ENCODE results near the gene OR6J1.
"Not testable (repeated sequence)": the region's sequence is repeated elsewhere in the genome, so short reads cannot be mapped to it uniquely, and the experiment has no call there.

The OR6J1 gene

GRCh38 chr14:22606380-22606779 is 37.8 kb downstream of the OR6J1 start:
- DNase-seq (ENCODE audit: low read depth): no peak

GRCh38 chr14:22602862-22603261 is 41.3 kb downstream of the OR6J1 start:
- no peak for DNase-seq (ENCODE audit: low read depth)

DNA sequence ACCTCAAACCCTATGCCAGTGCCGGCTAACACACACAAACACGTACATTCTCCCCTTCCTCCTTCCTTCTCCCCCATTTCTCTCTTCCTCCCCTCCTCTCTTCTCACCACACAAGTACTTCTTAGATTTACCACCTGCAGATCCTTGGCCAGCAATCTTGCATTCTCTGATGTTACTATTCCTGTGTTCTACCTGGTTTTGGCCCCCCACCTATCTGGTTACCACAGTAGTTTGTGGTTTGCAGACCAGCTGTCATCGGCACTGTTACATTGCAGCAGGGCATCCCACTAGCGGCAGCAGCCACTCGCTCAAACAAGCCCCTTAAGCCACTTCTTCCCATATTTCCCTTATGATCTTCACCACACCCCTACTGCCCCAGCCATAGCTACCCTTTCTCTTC is 42.2 kb downstream of the OR6J1 start:
- no peak for DNase-seq (ENCODE audit: low read depth)

DNA sequence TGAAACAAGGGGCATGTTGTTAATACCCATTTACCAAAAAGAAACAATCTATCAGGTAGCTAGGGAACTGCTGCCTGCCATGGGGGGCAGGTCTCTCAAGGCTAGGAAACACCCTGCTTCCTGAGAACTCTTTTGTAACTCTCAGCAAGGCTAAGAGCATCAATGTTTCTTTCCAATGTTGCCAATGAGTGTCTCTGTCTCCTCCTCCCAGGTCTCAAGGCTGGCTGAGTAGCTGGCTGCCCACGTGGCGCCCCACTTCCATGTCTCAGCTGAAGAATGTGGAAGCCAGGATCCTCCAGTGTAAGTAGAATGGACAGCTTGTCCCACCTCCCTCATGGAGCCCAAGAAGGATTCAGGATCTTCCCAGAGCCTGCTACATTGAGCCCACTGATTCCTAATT is 42.7 kb downstream of the OR6J1 start:
- DNase-seq (ENCODE audit: low read depth): no peak

- no peak for DNase-seq (ENCODE audit: low read depth)
These were observed 44.1 kb downstream of the OR6J1 start for GRCh38 chr14:22600027-22600426.

- no peak for DNase-seq (ENCODE audit: low read depth)
These were observed 44.8 kb downstream of the OR6J1 start for GRCh38 chr14:22599349-22599748.

GRCh38 chr14:22598896-22599244 is 45.3 kb downstream of the OR6J1 start:
- no peak for DNase-seq (ENCODE audit: low read depth)

DNA sequence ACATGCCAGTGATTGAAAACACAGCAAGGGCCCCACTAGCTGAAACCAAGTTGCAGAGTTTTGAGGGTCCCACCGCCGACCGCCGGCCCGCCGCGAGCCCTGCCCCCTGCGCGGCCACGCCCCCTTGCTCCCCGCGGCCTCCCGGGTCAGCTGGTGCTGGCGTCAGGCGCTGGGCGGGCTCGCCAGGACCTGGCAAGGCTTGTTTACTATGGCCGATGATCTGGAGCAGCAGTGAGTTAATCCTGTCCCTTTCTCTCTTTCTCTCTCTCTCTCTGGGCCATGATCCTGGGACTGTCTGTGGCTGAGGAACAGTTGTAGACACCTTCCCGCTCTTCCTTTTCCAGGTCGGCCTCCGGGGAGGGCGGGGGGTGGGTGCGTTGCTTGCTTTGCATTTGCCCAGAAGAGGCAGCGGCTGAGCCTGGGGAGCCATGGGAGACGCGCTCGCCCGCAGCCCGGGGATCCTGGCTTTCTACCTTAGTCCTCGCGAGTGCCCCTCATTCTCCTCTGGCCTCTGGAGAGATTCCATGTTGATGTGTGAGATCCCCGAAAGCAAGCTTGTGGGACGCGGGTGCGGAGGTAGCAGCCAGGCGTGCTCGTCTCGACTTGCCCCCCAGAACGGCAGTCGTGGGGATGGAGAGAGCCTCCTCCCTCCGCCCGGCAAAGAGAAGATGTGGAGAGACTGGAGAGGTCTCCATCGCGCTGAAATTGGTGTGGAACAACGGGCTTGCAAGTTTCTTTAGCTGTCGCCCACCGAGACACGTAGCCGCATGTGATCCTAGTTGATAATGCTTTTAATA is 45.9 kb downstream of the OR6J1 start, which contains the start of gene ABHD4:
ABHD4 (plus strand) TSS at position 202 of the 797 bp plus-strand sequence; CDS start at position 209, 7 bp downstream.
- DNase-seq (ENCODE audit: low read depth): no peak

- DNase-seq (ENCODE audit: low read depth): no peak
These were observed 46.4 kb downstream of the OR6J1 start for GRCh38 chr14:22597771-22598098.

DNA sequence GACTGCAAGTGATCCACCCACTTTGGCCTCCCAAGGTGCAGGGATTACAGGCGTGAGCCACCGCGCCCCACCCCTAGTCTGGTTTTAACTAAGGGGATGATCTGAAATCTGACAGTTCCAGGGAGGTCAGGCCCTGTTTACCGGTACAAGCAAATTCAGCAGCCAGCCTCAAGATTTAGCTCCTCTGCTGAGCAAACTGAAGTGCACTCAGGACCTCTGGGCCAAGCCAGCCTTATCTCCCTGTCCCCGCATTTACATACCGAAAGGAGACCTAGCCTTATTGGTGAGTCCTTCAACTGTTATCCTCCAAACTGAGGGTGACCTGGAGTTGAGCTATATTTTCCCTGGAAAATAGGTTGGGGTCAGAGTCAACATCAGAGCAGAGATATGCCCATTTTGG is 46.9 kb downstream of the OR6J1 start:
- no peak for DNase-seq (ENCODE audit: low read depth)

DNA sequence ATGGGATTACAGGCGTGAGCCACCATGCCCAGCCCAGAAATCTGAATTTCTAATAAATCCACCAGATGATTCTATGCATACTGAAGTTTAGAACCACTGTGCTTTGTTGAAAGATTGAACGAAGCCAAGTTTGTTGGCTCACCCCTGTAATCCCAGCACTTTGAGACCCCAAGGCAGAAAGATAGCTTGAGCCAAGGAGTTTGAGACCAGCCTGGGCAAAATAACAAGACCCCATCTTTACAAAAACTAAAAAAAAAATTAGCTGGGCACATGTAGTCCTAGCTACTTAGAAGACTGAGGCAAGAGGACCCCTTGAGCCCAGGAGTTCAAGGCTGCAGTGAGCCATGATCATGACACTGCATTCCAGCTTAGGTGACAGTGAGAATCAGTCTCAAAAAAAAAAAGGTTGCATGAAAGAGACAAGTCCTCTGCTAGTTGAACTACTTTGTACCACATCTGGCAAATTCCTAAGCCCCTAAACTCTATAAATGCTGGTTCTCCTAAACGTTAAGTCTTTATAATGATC is 47.7 kb downstream of the OR6J1 start:
- no peak for DNase-seq (ENCODE audit: low read depth)

DNA sequence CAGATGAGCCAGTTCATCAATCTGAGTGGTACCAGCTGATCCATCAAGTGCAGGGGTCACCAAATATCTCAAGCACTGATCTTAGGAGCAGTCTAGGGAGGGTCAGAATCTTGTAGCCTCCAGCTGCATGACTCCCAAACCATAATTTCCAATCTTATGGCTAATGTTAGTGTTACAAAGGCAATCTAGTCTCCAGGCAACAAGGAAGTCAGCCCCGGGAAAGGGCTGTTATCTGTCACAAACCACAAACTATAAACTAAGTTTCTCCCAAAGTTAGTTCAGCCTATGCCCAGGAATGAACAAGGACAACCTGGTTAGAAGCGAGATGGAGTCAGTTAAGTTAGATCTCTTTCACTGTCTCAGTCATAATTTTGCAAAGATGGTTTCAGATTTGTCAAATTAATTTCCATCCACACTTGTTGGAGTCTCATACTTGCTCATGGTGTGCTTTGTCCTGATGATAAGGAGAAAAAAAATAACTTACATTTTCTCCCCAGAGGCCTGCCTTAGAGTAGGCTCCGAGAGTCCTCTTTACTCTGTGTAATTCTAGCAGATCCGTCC is 49.9 kb downstream of the OR6J1 start:
- DNase-seq (ENCODE audit: low read depth): no peak

GRCh38 chr14:22593601-22594000 is 50.6 kb downstream of the OR6J1 start:
- DNase-seq (ENCODE audit: low read depth): no peak

- DNase-seq (ENCODE audit: low read depth): no peak
These were observed 51.0 kb downstream of the OR6J1 start for GRCh38 chr14:22593189-22593588.

- peak; percentile 98 for DNase-seq (ENCODE audit: low read depth)
These were observed 54.9 kb downstream of the OR6J1 start, which contains the start of gene DAD1 for GRCh38 chr14:22589096-22589839. TSS of gene DAD1 (minus strand) at chr14:22589224. CDS start at chr14:22589157, 67 bp downstream.

- no peak for DNase-seq (ENCODE audit: low read depth)
These were observed 55.5 kb downstream of the OR6J1 start for GRCh38 chr14:22588526-22589095.

GRCh38 chr14:22587677-22588422 is 56.3 kb downstream of the OR6J1 start:
- DNase-seq (ENCODE audit: low read depth): not testable (repeated sequence)

- DNase-seq (ENCODE audit: low read depth): no peak
These were observed 56.9 kb downstream of the OR6J1 start for GRCh38 chr14:22587247-22587646.

GRCh38 chr14:22583994-22584393 is 60.2 kb downstream of the OR6J1 start:
- DNase-seq (ENCODE audit: low read depth): no peak

All from GM04503 (cell line).